HG03045 (cell line): Measurements from ENCODE around the gene CCN6.
"Not testable (repeated sequence)": the region's sequence is repeated elsewhere in the genome, so short reads cannot be mapped to it uniquely, and the experiment has no call there.

Experiments
- ATAC-seq: cut with Tn5 transposase; IDR thresholded peaks from one replicate; pipeline ENCODE4 v1.9.1; 2021; ENCODE audit warnings: mild to moderate bottlenecking, moderate library complexity; ENCODE audit not compliant: unreplicated experiment

CCN6 gene

GRCh38 chr6:112029045-112029822, 24.7 kb upstream of the CCN6 start:
- no peak for ATAC-seq

GRCh38 chr6:112030206-112030960, 23.5 kb upstream of the CCN6 start:
- ATAC-seq: no peak

- no peak for ATAC-seq
Measured at GRCh38 chr6:112030961-112031660, 22.8 kb upstream of the CCN6 start.

- ATAC-seq: no peak
Measured at GRCh38 chr6:112031960-112032359, 21.9 kb upstream of the CCN6 start.

- ATAC-seq: no peak
Measured at GRCh38 chr6:112032728-112033127, 21.2 kb upstream of the CCN6 start.

GRCh38 chr6:112033791-112034615, 19.9 kb upstream of the CCN6 start:
- no peak for ATAC-seq

GRCh38 chr6:112034616-112034995, 19.3 kb upstream of the CCN6 start:
- ATAC-seq: no peak

- no peak for ATAC-seq
Measured at GRCh38 chr6:112036088-112036637, 17.7 kb upstream of the CCN6 start.

- ATAC-seq: no peak
Measured at GRCh38 chr6:112037783-112038216, 16.1 kb upstream of the CCN6 start.

GRCh38 chr6:112038268-112038667, 15.6 kb upstream of the CCN6 start:
- no peak for ATAC-seq

- ATAC-seq: no peak
Measured at GRCh38 chr6:112038756-112039430, 15.0 kb upstream of the CCN6 start.

GRCh38 chr6:112039431-112039770, 14.5 kb upstream of the CCN6 start:
- no peak for ATAC-seq

GRCh38 chr6:112040956-112041355, 12.9 kb upstream of the CCN6 start:
- no peak for ATAC-seq

- no peak for ATAC-seq
Measured at GRCh38 chr6:112041535-112041934, 12.4 kb upstream of the CCN6 start.

GRCh38 chr6:112043032-112044007, 10.6 kb upstream of the CCN6 start:
- ATAC-seq: peak; percentile 90

- no peak for ATAC-seq
Measured at GRCh38 chr6:112044196-112044595, 9.7 kb upstream of the CCN6 start.

GRCh38 chr6:112044856-112045255, 9.0 kb upstream of the CCN6 start:
- no peak for ATAC-seq

- ATAC-seq: not testable (repeated sequence)
Measured at GRCh38 chr6:112047523-112047922, 6.4 kb upstream of the CCN6 start.
